Measurements from ENCODE around the gene LTB4R2.
A peak's percentile ranks its signal among the peaks of the same experiment; 100 is the strongest.

Gene LTB4R2

GRCh38 chr14:24293525-24293924 lies 16.4 kb upstream of the LTB4R2 start:
- no peaks in the 10 kb centered on the region for H3K79me2 ChIP-seq (ENCODE audit: insufficient read depth, low read length)
- H3K27me3 ChIP-seq (ENCODE audit: insufficient read depth, low read length) = no peaks in the 10 kb centered on the region
- H3K9me2 ChIP-seq (ENCODE audit: low read depth, low read length) = no peaks in the 10 kb centered on the region
- no peak overlapping the region for H3K27ac ChIP-seq (ENCODE audit: low read depth, low read length, poor library complexity, severe bottlenecking)
- H3F3A ChIP-seq (ENCODE audit: insufficient read depth, low read length) = 0 out of 2 replicates have a peak, but pooled peaks cover 3% of the 10 kb centered on the region
- H3K4me2 ChIP-seq (ENCODE audit: low read length) = no peak overlapping the region
- TF ChIP-seq CTCF (IDR thresholded peaks at IDR 0.05; ENCODE audit: low read length) = no peak
- TF ChIP-seq EZH2 (IDR thresholded peaks at IDR 0.05; ENCODE audit: borderline replicate concordance, low read length) = no peak
- no peak overlapping the region for H2AFZ ChIP-seq (ENCODE audit: low read length)
- no peaks in the 10 kb centered on the region for H4K20me1 ChIP-seq (ENCODE audit: insufficient read depth, low read length)
- H3K9me3 ChIP-seq (ENCODE audit: low read length) = no peaks in the 10 kb centered on the region
- no peak overlapping the region for H3K4me3 ChIP-seq (ENCODE audit: low read depth, low read length, poor library complexity, severe bottlenecking)
- H3K36me3 ChIP-seq (ENCODE audit: insufficient read depth, low read length) = peaks cover 47% of the 10 kb centered on the region
- no peak overlapping the region for H3K9ac ChIP-seq (ENCODE audit: low read length)
- H3K4me1 ChIP-seq (ENCODE audit: insufficient read depth, low read length, severe bottlenecking) = peaks cover 5% of the 10 kb centered on the region

- Histone ChIP-seq H3K27ac (ENCODE audit: low read depth, low read length, poor library complexity, severe bottlenecking) (no peak overlapping the region), H4K20me1 (ENCODE audit: insufficient read depth, low read length) (no peaks in the 10 kb centered on the region), H3K9ac (ENCODE audit: low read length) (no peak overlapping the region; the same call in 1 of the 2 replicates), H3K4me1 (ENCODE audit: insufficient read depth, low read length, severe bottlenecking) (peaks cover 27% of the 10 kb centered on the region), H3K9me3 (ENCODE audit: low read length) (no peaks in the 10 kb centered on the region), H3K4me2 (ENCODE audit: low read length) (no peak overlapping the region), H3K36me3 (ENCODE audit: insufficient read depth, low read length) (peaks cover 30% of the 10 kb centered on the region; the same call in 1 of the 2 replicates), H3K4me3 (ENCODE audit: low read depth, low read length, poor library complexity, severe bottlenecking) (no peak overlapping the region), H3K27me3 (ENCODE audit: insufficient read depth, low read length) (no peaks in the 10 kb centered on the region), H2AFZ (ENCODE audit: low read length) (no peak overlapping the region), H3K9me2 (ENCODE audit: low read depth, low read length) (no peaks in the 10 kb centered on the region), H3F3A (ENCODE audit: insufficient read depth, low read length) (0 out of 2 replicates have a peak, but pooled peaks cover 4% of the 10 kb centered on the region), H3K79me2 (ENCODE audit: insufficient read depth, low read length) (no peaks in the 10 kb centered on the region)
- no peak for TF ChIP-seq EZH2 (IDR thresholded peaks at IDR 0.05; ENCODE audit: borderline replicate concordance, low read length)
- TF ChIP-seq CTCF (IDR thresholded peaks at IDR 0.05; ENCODE audit: low read length) = peak; percentile 79
Measured at GRCh38 chr14:24296341-24297157, 13.4 kb upstream of the LTB4R2 start.

- Histone ChIP-seq H3K4me1 (ENCODE audit: insufficient read depth, low read length, severe bottlenecking) (peaks cover 27% of the 10 kb centered on the region), H3K36me3 (ENCODE audit: insufficient read depth, low read length) (peaks cover 31% of the 10 kb centered on the region), H3K79me2 (ENCODE audit: insufficient read depth, low read length) (no peaks in the 10 kb centered on the region), H3K9me2 (ENCODE audit: low read depth, low read length) (no peaks in the 10 kb centered on the region), H3K4me3 (ENCODE audit: low read depth, low read length, poor library complexity, severe bottlenecking) (no peak overlapping the region), H3K4me2 (ENCODE audit: low read length) (no peak overlapping the region), H3K9me3 (ENCODE audit: low read length) (no peaks in the 10 kb centered on the region), H3K9ac (ENCODE audit: low read length) (no peak overlapping the region; the same call in 1 of the 2 replicates), H3K27me3 (ENCODE audit: insufficient read depth, low read length) (no peaks in the 10 kb centered on the region), H4K20me1 (ENCODE audit: insufficient read depth, low read length) (no peaks in the 10 kb centered on the region), H2AFZ (ENCODE audit: low read length) (no peak overlapping the region), H3K27ac (ENCODE audit: low read depth, low read length, poor library complexity, severe bottlenecking) (peak overlapping the region; percentile 20), H3F3A (ENCODE audit: insufficient read depth, low read length) (0 out of 2 replicates have a peak, but pooled peaks cover 4% of the 10 kb centered on the region)
- TF ChIP-seq EZH2 (IDR thresholded peaks at IDR 0.05; ENCODE audit: borderline replicate concordance, low read length) (no peak), CTCF (IDR thresholded peaks at IDR 0.05; ENCODE audit: low read length) (peak; percentile 21; the same call in 1 of the 2 replicates)
Measured at GRCh38 chr14:24297190-24297964, 12.6 kb upstream of the LTB4R2 start.

Data from OCI-LY1 (cell line).